HUES64 (cell line): ENCODE results near the gene TSPAN9. TPM values are rescaled to one million over a fixed set of nuclear protein-coding genes. Genes with fewer than 3 reads are reported as not detected.

Experiments
- H3K27ac ChIP-seq: 2 replicates; pipeline ENCODE4 v1.7.0; 2013; ENCODE audit warnings: low read depth, low read length, inconsistent platforms
- H3K27me3 ChIP-seq: 2 replicates; pipeline ENCODE4 v1.6.1; 2013; ENCODE audit warnings: mild to moderate bottlenecking, low read length; ENCODE audit not compliant: insufficient read depth
- H3K36me3 ChIP-seq: 2 replicates; pipeline ENCODE4 v1.6.1; 2013; ENCODE audit warnings: mild to moderate bottlenecking, low read length; ENCODE audit not compliant: insufficient read depth
- H3K4me1 ChIP-seq: 2 replicates; pipeline ENCODE4 v1.6.1; 2013; ENCODE audit warnings: mild to moderate bottlenecking, low read length, moderate library complexity; ENCODE audit not compliant: insufficient read depth
- H3K4me3 ChIP-seq: 2 replicates; pipeline ENCODE4 v1.5.1; 2013; ENCODE audit warnings: mild to moderate bottlenecking, low read length, moderate library complexity
- H3K9ac ChIP-seq: 2 replicates; pipeline ENCODE4 v1.6.1; 2013; ENCODE audit warnings: mild to moderate bottlenecking, low read depth, low read length
- H3K9me3 ChIP-seq: 2 replicates; pipeline ENCODE4 v1.6.1; 2013; ENCODE audit warnings: low read depth, low read length; ENCODE audit not compliant: insufficient read depth
- WGBS: fragments of 150-250, 120-280 bp; methylation state at CpG from one replicate; pipeline ENCODE4 v1.1.7; 2013; ENCODE audit warnings: missing lambda C conversion rate; 5-methylcytosine and 5-hydroxymethylcytosine counted together
- polyA plus RNA-seq, 2 experiments: library from polyadenylated mRNA; stranded (reverse); fragments of 50-300 nt; gene quantifications; one replicate each; pipeline ENCODE4 v1.2.3, GENCODE V29; 2013

Gene TSPAN9
- 15.4 TPM for polyA plus RNA-seq (2013, experiment 1 of 2)
- 16.8 TPM for polyA plus RNA-seq (2013, experiment 2 of 2)

DNA sequence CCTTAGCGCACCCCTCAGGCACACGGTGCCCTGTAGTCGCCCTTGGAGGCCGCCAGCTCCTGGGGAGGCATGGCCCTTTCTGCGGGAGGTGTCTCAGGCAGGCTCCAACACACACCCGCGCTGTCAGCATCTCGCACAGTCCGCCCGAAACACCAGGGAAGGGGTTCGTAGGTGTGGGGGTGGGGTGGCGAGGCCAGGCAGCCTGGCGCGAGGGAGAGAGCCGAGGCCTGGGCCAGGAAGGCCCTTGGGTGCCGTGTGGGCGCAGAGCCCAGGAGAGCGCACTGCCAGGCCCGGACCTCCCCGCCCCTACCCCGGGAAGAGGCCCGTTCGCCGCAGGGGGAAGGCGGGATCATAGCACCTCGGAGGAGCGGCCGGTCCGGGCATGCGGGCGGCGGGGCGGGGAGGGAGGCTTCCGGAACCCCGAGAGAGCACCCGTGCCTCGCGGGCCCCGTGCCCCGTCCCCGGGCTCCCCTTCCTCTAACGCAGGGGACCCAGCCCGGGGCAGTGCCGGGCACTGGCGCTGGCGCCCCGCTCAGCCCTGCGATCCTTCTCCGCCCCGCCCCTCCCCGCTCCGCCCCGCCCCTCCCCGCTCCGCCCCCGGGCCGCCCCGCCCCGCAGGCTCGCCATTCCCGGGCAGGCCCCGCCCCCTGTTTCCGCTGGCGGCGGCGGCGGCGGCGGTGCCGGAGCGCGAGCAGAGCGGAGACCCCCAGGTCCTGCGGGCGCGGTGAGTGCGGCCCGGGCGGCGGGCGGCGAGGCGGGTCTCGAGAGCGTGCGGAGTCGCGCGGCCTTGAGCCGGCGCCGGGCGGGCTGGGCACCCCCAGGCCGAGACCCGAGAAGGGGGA is at the start of gene TSPAN9:
Gene TSPAN9 (plus strand): TSS at position 650 of the 842 bp plus-strand sequence. CDS start 123,815 bp downstream, outside the sequence.
- peaks cover 6% of the 10 kb centered on the region for H3K4me1 ChIP-seq
- no peak within 1 kb of the TSS for H3K27ac ChIP-seq
- no peaks in the 10 kb centered on the region for H3K9me3 ChIP-seq
- WGBS = 2% methylated on average over 88 of the region's 95 CpGs
- peak within 1 kb of the TSS; percentile 65 for H3K9ac ChIP-seq
- H3K36me3 ChIP-seq = no peaks in the 10 kb centered on the region
- H3K27me3 ChIP-seq = peaks cover 23% of the 10 kb centered on the region
- peak within 1 kb of the TSS; percentile 72 for H3K4me3 ChIP-seq

DNA sequence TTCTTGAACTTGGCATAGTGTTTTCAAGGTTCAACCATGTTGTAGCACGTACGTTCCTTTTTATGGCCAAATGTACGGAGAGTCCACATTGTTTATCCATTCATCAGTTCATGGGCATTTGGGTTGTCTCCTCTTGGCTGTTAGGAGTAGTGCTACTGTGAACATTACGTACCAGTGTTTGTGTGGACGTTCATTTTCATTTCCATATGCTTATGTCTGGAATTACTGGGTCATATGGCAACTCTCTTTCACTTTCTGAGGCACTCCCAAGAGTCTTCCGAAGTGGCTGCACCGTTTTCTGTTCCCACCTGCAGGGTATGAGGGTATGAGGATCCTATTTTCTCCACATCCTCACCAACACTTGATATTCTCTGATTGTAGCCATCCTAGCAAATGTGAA is 49.1 kb upstream of the TSPAN9 start:
- H3K4me3 ChIP-seq = no peak overlapping the region
- no peaks in the 10 kb centered on the region for H3K27me3 ChIP-seq
- H3K4me1 ChIP-seq = no peaks in the 10 kb centered on the region
- peaks cover 85% of the 10 kb centered on the region for H3K36me3 ChIP-seq
- no peaks in the 10 kb centered on the region for H3K9me3 ChIP-seq
- WGBS = 81% methylated on average over 7 of the region's 7 CpGs
- H3K9ac ChIP-seq = no peak overlapping the region
- H3K27ac ChIP-seq = no peak overlapping the region

DNA sequence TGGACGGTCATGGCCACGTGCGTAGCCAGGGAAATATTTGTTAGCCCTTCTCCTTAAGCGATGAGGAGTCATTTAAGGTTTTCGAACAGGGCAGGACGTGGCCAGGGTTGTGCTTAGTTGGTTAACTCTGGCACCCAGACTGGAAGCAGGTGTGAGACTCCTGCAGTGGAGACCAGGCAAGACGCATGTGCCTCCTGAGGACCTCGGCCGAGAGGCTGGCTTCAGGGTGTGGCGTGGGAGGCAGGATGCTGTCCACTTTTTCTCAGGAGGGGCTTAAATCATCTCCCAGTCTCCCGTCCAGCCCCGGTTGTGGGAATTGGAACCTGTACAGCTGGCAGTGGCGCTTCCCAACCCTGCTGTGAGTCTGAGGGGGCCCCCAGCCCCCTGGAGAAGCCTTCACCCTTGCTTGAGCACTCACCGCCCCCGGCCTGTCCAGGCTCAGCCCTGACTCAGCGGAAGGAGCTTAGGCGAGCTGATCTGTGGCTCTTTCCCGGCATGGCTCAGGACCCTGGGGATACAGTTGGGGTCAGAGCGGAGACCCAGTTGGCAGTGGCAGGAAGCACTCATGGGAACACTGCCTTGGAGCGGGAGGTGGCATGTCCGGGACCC is 46.3 kb upstream of the TSPAN9 start:
- H3K36me3 ChIP-seq = peaks cover 72% of the 10 kb centered on the region
- WGBS = 94% methylated on average over 21 of the region's 21 CpGs
- no peak overlapping the region for H3K9ac ChIP-seq
- H3K4me1 ChIP-seq = no peaks in the 10 kb centered on the region
- no peak overlapping the region for H3K4me3 ChIP-seq
- no peaks in the 10 kb centered on the region for H3K27me3 ChIP-seq
- no peaks in the 10 kb centered on the region for H3K9me3 ChIP-seq
- peak overlapping the region; percentile 13; the same call in 1 of the 2 replicates for H3K27ac ChIP-seq

DNA sequence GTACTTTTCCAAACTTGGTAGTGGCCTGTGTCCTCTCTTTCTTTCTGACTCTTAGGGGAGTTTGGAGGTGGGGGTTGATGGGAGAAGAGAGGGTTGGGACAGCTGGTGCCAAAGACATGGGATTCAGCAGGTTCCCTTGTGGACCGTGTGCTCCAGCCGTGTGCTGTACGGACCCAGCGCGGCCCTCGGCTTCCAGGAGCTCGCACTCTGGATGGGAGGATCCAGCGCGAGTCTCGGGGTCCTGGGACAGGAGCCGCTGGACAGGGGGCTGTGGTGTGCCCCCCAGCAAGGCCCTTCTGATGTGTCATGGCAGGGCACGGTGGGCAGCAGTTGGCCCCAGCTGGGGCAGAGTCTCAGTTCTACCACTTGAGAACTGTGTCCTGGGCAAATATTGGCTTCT is 45.0 kb upstream of the TSPAN9 start:
- Histone ChIP-seq H3K4me1 (no peaks in the 10 kb centered on the region), H3K27ac (no peak overlapping the region), H3K9me3 (no peaks in the 10 kb centered on the region), H3K4me3 (no peak overlapping the region), H3K9ac (no peak overlapping the region), H3K36me3 (peaks cover 70% of the 10 kb centered on the region), H3K27me3 (no peaks in the 10 kb centered on the region)
- WGBS = 91% methylated on average over 12 of the region's 12 CpGs

- Histone ChIP-seq H3K36me3 (peaks cover 70% of the 10 kb centered on the region), H3K9me3 (no peaks in the 10 kb centered on the region), H3K4me3 (no peak overlapping the region), H3K27ac (no peak overlapping the region), H3K4me1 (no peaks in the 10 kb centered on the region), H3K9ac (no peak overlapping the region), H3K27me3 (no peaks in the 10 kb centered on the region)
- WGBS = 88% methylated on average over 27 of the region's 27 CpGs
Measured at GRCh38 chr12:3032770-3033538, 44.2 kb upstream of the TSPAN9 start.

GRCh38 chr12:3033539-3033867 is 43.7 kb upstream of the TSPAN9 start:
- Histone ChIP-seq H3K27ac (no peak overlapping the region), H3K4me3 (no peak overlapping the region), H3K27me3 (no peaks in the 10 kb centered on the region), H3K4me1 (no peaks in the 10 kb centered on the region), H3K36me3 (peaks cover 70% of the 10 kb centered on the region), H3K9me3 (no peaks in the 10 kb centered on the region), H3K9ac (no peak overlapping the region)
- 91% methylated on average over 8 of the region's 8 CpGs for WGBS

DNA sequence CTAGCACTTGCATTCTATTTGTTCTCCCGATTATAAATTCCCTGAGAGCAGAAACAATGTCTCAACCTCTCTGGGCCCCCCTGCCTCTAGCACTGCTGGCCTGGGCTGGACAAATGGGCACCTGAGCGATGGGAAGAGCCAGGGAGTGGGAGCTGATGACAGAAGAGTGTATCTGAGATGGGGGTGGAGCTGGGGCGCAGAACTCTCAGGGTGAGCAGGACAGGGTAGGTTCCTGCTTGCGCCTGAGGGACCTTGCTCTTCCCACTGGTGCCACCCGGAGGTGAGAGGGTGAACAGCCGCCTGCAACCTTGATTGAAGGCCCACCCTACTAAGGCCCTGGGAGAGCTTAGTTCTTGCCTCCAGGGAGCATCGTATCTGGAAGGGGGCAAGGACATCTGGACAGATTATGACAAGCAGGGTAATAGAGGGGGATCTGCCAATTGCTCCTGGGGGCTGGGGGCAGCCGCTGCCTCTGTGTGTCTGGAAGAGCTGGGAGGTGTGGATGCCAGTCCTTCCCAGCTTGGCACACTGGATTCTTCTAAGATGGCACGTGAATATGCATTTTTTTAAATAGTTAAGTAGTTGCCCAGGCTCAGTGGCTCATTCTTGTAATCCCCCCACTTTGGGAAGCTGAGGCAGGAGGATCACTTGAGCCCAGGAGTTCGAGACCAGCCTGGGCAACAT is 43.0 kb upstream of the TSPAN9 start:
- H3K27ac ChIP-seq = no peak overlapping the region; the same call in 1 of the 2 replicates
- no peak overlapping the region for H3K9ac ChIP-seq
- H3K4me1 ChIP-seq = no peaks in the 10 kb centered on the region
- 59% methylated on average over 10 of the region's 10 CpGs for WGBS
- peaks cover 71% of the 10 kb centered on the region for H3K36me3 ChIP-seq
- no peaks in the 10 kb centered on the region for H3K27me3 ChIP-seq
- no peaks in the 10 kb centered on the region for H3K9me3 ChIP-seq
- no peak overlapping the region for H3K4me3 ChIP-seq

DNA sequence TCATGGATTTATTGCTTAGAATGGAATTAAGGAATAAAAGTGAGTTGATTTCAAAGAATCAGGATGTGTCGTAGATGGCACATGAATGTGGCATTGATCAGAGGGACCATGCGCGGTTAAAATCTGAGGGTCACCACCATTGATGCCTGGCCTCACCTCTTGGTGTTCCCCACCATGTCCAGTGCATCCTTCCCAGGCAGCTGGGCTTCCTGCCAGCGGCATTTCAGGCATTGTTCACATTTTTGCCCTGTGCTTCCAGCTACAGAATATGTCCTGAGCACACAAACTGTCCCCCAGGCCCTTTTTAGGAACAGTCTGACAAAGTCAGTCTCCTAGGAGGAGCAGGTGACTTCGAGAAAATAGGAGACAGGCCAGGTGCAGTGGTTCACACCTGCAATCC is 42.0 kb upstream of the TSPAN9 start:
- no peak overlapping the region for H3K27ac ChIP-seq
- no peak overlapping the region for H3K9ac ChIP-seq
- H3K36me3 ChIP-seq = peaks cover 71% of the 10 kb centered on the region
- no peaks in the 10 kb centered on the region for H3K4me1 ChIP-seq
- H3K9me3 ChIP-seq = no peaks in the 10 kb centered on the region
- no peak overlapping the region for H3K4me3 ChIP-seq
- WGBS = 97% methylated on average over 5 of the region's 5 CpGs
- H3K27me3 ChIP-seq = no peaks in the 10 kb centered on the region

DNA sequence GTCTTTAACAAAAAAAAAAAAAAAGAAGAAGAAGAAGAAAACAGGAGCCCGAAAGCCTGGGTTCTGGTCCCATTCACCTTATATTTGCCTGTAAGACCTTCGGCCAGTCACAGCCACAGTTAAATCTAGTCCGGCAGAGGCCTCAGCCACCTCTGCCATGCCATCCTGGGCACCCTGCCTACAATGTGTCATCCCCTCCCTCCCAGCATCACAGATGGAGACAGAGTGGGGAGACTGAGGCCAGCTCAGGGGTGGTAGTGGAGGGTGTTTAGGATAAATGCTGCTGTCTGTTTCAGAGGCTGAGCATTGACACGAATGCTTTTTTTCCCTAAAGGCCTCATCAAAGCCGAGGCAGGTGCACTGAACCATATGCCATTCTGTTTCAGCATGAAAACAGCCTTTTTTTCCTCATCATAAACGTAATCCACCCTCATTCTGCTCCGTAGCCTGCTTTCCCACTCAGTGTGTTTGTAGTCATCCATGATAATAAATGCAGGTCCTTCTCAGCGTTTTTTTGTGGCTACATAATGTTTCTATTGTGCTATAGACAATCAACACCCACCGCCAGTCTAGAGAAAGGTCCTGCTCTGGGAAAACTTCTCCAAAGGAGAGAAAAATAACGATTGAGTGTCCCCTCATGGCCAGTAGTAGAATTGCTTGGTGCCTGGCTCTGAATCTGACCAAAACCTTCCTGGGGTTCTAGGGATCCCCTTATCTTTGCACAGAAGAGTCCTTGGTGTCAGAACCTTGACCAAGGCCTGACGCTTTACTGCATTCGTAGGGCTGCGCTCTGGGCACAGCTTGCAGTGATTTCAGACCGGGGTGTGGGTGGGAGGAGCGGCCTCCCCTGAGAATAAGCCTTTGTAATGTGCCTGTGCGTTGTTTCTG is 41.1 kb upstream of the TSPAN9 start:
- H3K36me3 ChIP-seq = peaks cover 71% of the 10 kb centered on the region
- no peak overlapping the region for H3K9ac ChIP-seq
- H3K9me3 ChIP-seq = no peaks in the 10 kb centered on the region
- 91% methylated on average over 16 of the region's 16 CpGs for WGBS
- no peaks in the 10 kb centered on the region for H3K4me1 ChIP-seq
- no peaks in the 10 kb centered on the region for H3K27me3 ChIP-seq
- no peak overlapping the region for H3K27ac ChIP-seq
- H3K4me3 ChIP-seq = no peak overlapping the region

DNA sequence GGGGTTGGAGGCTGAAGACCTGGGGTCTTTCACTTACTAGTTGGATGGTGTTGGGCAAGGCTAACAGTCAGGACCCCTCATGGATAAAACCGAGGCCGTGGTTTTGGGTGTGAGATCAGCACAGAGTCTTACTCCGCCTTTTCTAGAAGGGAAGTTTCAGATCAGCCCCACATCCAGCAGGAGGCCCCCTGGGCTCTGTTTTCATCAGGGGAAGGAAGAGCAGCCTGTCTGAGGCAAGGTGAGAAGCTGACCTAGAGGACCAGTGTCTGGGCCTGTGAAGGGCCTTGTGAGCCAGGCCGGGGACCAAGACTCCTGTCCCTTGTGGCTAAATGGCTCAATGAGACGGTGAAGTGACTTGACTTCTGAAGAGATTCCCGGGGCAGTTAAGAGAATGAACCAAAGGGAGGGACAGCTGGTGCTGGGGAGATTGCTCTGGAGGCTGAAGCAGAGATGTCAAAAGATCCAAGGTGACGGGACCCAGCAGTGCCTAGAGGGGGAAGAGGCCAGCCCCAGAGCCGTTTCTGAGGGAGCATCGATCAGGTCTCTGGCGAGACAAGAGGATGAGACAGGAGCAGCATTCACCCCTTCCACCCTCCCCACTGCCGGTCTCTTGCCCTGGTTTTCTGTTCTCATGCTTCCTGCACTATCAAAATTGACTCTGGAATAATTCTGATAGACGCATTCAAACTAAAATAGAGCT is 40.1 kb upstream of the TSPAN9 start:
- Histone ChIP-seq H3K27me3 (no peaks in the 10 kb centered on the region), H3K27ac (no peak overlapping the region), H3K9ac (no peak overlapping the region), H3K4me3 (no peak overlapping the region), H3K9me3 (no peaks in the 10 kb centered on the region), H3K4me1 (no peaks in the 10 kb centered on the region), H3K36me3 (peaks cover 67% of the 10 kb centered on the region)
- WGBS = 92% methylated on average over 12 of the region's 12 CpGs
